NCI-H510A treated with DMSO at 0.1 percent for 48 hours (cell line): Measurements from ENCODE around the gene ADAM23.

Experiments used
- DNase-seq: peaks from one replicate; lab custom pipeline; 2025; lab: John Stamatoyannopoulos, UW

The ADAM23 gene

DNA sequence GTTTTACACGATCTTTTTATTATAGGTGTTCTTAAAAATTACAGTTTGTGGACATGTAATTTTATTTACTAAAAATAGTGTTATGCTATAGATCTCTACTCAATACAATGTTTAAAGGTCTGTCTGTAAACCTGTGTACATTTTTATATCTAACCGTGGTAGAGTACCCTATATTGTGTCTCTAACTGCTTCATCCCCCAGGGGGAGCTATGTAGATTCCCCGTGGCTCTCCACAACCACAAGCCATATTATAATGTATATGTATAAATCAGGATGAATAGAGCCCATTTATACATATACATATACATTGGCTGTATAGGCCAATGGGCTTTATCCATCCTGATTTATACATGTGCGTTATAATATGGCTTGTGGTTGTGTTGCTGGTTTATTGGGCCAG is 59.4 kb downstream of the ADAM23 start:
- DNase-seq = no peak

DNA sequence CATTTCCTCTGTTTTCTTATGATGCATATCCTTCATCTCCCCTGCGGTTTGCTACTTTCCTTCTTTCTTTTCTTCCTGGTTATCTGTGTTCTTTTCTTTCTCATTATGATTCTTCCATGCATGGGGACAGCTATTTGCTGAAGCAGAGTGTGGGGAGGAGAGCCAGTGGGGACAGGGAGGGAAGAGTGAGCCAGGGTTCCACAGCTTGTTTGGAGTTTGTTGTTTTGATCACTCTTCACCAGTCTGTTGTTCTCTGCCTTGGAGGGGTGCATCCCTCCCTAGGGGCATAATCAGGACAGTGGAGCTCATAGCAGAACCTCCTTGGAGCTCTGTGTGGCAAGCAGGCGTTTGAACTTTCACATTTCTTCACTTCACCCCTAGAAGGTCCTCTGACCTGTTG is 68.0 kb downstream of the ADAM23 start:
- no peak for DNase-seq

DNA sequence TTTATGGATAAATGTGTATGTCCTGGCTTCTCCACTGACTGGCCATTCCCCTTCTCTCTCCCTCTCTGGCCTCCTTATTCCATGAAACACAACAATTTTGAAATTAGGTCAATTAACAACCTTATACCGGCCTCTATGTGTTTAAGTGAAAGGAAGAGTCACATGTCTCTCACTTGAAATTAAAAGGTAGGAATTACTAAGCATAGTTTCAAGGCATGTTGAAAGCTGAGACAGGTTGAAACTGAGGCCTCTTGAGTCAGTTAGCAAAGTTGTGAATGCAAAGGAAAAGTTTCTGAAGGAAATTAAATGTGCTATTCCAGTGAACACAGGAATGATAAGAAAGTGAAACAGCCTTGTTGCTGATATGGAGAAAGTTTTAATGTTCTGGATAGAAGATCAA is 69.7 kb downstream of the ADAM23 start:
- DNase-seq = no peak

DNA sequence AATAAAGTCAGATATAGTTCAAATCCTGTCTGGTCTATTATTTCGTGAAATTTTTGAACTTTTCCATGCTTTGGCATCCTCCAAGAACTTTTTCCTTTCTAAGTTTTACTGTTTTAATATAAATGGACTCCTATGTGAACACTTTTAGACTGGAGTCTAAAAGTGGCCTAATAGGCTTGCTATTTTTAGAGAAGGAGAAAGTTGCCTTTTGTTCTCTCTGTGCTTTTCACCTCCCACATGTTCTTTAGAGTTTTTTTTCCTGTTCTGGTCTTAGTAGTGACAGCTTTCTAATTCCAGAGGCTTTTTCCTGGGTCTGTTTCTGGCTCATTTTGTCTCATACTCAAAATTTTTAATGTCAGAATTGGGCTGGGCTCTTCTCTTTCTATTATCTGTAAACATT is 72.2 kb downstream of the ADAM23 start:
- no peak for DNase-seq

DNA sequence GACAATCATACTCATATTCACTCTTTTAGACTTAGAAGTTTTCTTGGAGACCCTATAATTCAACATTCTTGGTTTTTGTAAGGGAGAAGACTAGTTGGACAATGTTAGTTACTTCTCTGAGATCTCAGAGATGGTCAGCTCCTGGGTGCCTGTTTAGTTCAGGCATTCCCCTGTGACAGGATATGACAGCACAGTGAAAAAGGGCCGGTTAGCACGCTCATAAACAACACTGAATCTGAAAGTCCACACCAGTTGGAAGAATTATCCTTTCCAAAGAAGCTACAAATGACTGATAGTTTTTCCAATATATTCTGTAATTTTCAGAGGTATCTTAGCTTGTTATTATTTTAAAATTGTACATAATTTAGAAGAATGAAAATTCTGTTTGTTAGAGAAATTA is 75.7 kb downstream of the ADAM23 start:
- DNase-seq = no peak

DNA sequence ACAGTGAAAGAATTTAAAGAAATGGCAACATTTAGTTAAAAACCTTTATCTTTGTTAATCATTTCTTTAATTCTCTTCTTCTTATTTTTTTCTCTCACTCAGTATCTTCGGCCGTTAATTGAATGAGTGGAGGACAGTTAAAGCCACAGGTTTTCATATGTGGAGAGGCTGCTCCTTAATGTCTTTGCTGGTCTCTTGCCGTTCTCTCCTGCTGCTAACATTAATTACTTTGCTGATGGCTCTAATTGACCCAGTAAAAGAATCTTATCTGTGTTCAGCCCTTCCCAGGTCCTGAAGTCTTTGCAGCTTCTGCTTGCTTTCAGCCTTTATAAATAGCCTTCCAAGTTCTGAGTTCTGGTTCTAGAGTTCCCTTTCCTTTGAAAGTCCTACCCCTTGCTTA is 77.1 kb downstream of the ADAM23 start:
- no peak for DNase-seq

DNA sequence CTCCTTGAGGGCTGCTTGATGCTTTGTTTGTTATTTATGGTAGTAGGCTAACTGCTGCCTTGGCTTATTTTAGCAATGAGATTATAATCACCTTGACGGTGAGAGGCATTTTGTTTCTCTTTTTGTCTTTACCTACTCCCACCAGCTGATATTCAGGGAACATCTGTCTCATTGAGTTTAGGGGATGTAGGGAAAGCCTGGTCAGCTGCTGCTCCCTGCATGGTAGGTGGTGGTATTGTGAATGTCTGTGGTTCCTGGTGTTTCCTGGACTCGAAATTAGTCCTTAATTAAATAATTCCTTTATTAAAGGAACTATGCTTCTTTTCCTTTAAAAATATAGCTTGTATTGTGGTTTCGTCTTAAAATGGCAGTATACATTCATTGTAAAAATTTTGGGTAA is 77.8 kb downstream of the ADAM23 start:
- no peak for DNase-seq

DNA sequence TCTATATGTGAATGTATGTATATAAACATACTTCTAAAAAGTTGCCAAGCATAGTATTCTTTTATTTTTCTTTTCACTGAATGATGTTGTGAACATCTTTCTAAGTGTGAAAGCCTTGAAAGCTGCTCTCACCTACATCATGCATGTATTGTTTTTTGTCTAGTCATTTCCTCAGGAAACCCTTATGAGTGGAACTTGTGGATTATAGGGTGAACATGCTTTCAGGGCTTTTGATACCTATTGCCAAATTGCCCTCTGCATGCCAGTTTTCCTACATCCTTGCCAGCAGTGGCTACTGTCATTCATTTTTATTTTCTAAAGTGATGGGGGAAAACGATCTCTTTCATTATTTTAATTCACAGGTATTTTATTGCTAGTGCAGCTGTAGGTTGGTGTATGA is 78.3 kb downstream of the ADAM23 start:
- no peak for DNase-seq

DNA sequence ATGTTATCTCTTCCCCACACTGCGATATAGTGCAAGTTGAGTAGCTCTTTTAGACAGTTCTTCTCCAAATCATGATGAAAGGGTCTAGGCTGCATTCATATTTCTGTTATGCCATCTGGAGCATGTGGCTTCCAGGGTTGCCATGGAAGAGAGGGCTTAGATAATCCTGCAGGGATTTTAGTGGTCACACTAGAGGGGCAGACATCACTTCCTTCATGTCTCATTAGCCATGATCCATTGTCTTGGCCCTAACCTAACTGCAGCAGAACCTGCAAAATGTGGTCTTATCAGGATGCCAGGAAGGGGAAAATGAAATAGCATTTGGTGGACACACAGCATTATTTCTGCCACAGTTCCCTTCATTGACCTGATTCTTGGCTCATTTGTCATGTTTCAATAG is 83.1 kb downstream of the ADAM23 start:
- no peak for DNase-seq

DNA sequence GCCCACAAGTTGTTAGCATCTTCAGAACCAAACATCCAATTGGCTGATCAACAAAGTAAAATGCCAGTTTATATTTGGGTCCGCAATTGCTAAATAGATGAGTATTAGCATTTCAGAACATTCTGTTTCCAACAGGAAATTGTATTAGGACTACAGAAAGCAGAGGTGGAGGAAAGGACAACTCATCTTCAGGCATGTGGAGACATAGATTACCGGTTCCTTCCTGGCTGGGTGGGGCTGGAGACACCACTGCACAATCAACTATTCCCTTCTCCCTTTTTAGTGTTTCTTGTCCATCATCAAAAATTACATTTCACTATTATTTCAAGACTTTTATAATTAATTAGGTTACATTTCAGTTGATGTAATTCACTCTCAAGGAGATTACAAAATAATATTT is 83.8 kb downstream of the ADAM23 start:
- DNase-seq = no peak

DNA sequence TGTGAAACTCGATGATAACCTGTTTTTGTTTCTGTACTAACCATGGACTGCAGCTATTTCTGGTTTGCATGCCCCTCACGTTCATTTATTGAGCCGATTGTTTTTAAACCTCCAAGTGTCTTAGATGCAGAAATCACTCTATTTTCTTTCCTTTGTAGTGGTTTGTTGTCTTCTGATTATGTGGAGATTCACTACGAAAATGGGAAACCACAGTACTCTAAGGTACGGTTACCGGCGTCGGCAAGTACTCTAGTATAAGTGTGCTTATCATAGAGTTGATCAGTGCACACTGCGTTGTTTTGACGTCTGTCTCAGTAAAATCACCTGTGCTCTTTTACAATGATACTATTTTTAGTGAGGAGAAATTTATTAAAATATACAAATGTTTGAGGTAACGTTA is 87.4 kb downstream of the ADAM23 start:
- DNase-seq = peak; percentile 51

DNA sequence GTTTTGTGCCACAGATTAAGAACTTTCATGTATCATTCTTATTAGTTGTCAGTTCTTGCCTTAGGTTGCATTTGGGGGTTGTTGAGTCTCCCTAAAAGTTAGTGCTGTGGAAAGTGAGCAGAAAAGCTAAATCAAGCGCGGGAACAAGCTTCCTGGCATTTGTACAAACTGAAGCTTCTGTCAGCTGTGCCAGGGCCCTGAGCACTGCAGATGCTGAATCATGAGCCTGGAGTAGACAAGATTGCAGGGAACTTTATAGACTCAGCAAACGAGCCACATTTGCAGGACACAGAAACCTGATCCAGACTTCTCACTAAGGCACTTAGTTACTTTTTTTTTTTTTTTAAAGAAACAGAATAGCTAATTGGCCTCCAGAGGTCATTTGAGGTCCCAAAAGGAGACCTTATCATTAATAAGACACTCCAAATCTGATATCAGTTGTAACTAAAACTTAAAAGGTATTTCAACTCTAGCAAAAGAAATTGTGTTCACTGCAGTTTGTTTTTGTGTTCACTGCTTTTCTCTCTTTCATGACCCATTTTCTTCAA is 88.7 kb downstream of the ADAM23 start:
- DNase-seq = peak; percentile 46

DNA sequence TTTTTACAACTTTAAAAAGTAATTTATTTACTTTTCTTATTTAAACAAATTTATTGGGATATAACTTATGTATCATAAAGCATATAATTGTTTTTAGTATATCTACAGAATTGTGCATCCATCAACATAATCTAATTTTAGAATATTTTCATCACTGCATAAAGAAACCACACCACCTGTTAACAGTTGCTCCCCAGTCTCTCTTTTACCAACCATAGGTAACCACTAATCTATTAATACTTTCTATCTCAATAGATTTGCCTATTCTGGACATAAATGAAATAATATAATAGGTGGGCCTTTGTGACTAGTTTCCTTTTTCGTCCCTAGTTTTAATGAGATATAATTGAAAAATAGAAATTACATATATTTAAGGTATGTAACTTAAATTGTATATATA is 90.6 kb downstream of the ADAM23 start:
- DNase-seq = no peak

DNA sequence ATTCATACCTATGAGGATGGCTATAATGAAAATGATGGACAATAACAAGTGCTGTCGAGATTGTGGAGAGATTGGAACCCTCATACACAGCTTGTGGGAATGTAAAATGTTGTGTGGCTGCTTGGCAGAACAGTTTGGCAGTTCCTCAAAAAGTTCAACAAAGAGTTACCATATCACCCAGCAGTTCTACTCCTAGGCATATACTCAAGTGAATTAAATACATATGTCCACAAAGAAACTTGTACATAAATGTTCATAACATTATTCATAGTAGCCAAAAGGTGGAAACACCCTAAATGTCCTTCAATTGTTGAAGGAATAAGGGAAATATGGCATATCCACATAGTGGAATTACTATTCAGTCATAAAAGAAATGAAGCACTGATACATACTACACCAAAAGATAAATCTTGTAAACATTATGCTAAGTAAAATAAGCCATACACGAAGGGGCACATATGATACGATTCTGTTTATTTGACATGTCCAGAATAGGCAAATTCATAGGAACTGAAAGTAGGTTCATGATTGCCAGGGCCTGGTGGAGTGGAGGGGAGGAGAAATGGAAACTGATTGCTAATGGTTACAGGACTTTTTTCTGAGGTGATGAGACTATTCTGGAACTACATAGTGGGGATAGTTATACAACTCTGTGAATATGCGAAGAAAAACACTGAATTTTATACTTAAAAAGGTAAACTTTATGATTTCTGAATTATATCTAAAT is 92.1 kb downstream of the ADAM23 start:
- no peak for DNase-seq

DNA sequence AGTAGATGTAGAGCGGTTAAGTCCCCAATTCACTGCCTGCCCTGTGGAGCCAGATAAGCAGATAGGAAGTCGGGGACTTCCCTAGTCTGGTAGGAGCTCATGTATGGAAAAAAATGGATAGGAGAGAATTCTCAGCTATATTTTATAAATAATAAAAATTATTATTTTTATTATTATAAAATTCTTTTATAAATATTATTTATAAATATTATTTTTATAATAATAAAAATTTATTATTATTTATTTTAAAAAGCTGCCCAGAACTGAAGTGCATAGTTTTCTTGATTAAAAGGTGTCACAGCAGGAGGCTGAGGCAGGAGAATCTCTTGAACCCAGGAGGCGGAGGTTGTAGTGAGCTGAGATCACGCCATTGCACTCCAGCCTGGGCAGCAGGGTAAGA is 97.4 kb downstream of the ADAM23 start:
- DNase-seq = no peak

DNA sequence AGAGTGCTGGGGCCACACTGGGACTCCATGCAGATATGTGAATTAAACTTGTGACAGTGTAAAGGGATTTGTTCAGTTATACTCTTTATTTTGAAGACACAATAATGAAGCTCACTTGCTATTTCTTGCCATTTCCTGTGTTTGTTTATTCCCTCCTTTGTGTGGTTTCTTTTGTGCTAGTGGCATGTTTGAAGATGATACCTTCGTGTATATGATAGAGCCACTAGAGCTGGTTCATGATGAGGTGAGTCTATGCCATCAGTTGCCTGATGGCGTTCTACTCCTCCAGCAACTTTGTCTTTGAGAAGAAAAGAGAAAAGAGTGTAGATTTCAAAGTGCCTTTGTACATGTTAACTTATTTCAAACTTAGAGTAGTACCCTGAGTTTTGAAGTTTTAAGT is 99.7 kb downstream of the ADAM23 start:
- no peak for DNase-seq

DNA sequence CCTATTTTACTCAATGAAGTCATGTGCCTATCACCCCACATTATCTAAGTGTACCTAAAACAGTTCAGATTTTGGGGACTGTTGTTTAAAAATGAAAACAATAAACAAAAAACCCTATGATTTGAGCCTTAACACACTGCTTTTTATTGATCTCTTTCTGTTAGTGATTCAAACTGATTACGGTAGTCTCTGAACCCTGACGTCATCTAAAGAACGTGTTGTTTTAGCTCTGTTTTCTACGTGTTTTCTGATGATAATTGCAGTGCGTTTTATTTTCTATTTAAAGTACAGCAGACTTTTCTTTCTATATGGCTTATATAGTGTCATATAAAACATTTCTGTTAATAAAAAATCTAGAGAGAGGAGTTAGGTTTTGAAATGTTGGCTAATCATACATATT is 105.1 kb downstream of the ADAM23 start:
- no peak for DNase-seq

DNA sequence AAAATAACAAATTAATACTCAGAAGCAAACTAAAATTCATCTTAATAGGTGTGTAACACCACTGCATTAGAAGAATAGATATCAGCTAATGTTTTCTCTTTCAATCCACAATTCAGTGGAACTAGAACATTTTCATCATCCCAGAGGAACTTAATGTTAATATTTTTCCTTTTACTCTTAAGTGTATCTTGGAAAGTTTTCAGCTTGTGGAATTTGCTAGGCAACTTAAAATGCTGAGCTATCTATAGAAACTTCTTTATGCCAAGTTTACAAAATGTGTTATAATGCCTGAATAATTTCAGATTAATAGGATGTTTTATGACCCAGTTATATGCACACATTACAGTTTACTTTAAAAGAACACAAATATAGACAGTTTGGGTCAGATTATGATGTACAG is 112.4 kb downstream of the ADAM23 start:
- no peak for DNase-seq

DNA sequence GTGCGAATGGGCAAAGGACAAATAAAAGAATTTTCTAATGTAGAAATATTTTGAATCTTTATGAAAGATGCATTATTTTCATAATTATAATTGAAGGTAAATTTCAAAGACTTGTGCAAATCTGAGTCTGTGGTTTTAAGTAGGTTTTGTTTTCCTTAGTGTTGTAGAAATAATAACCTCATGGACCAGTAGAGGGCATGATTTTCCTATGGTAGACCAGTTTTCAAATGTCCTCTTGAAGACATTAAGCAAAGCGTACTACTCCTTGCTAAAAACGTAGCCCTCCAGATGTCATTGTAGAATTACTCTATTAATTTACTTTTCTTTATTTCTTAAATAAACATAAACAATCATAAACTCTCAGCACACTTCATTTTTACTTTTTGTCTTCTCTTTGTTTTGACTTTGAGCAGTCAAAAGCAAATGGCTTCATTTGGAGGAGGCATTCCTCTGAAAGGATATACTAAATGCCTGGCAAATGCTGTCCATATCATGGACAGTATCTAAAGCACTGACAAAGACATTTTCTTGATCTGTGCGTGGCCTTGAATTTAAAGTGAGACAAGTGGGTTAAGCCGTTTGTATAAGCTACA is 113.1 kb downstream of the ADAM23 start:
- DNase-seq = peak; percentile 57

DNA sequence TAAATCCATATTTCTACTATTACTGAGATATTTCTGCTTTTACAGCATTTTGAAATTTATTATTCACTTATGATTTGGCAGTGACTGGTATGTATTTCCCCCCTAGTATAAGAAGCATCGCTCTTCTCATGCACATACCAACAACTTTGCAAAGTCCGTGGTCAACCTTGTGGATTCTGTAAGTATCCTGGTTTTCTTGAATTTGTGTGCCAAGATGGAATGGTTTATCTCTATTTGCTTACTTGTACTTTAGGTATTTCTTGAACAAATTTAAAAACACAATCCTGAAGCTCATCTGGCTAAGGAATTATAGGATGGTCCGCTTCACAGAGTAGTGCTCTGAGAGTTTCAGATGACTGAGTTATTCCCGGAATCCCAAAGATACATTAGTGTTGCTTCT is 114.0 kb downstream of the ADAM23 start:
- DNase-seq = no peak

DNA sequence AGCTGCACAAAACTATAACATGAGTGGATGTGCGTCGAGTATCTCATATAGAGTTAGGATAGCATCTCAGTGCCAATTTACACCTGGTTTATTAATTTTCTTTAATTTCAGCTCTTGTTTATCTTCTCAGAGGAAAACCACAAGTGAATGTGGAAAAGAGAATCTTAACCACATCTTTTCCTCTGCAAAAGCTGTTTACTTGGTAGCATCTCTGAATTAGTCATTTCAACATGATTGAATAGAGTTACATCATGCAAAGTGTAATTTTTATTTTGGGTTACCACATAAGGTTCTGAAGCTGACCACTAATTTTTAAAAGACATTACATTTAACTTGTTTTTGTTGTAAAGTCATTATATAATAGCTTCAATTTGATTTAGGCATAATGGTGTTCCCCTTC is 115.2 kb downstream of the ADAM23 start:
- DNase-seq = no peak

DNA sequence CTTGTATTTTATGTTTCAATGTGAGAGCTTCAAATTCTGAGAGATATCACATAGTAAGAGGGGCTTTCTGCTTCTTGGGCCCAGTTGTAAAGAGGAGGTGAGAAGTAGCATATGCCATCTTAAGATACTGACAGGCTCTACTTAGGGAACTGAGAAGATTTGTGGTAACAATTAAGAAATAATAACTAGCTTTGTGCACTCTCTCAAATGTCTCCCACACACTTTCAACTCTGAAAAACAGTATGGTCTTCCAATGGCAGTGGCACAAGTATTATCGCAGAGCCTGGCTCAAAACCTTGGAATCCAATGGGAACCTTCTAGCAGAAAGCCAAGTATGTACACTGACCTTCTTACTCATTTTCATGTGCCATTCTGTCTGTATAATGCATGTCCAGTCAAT is 118.6 kb downstream of the ADAM23 start:
- no peak for DNase-seq

DNA sequence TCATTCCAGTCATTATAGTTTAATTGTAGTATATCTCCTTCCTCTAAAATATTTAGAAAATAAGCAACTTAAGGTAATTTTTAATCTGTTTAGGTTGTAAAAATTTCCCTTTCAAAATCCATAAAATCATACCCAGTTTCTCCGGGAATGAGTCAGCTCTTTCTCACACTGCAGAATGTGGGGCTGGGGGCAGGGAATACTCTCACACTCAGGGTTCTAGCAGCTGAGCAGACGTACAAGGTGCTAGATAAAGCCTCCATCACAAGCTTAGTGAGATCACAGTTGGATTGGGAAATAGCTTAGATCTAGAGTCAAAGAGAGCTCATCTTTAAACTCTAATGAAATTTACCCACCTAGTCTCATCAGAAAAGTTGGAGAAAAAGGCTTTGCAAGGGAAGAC is 119.0 kb downstream of the ADAM23 start:
- no peak for DNase-seq

DNA sequence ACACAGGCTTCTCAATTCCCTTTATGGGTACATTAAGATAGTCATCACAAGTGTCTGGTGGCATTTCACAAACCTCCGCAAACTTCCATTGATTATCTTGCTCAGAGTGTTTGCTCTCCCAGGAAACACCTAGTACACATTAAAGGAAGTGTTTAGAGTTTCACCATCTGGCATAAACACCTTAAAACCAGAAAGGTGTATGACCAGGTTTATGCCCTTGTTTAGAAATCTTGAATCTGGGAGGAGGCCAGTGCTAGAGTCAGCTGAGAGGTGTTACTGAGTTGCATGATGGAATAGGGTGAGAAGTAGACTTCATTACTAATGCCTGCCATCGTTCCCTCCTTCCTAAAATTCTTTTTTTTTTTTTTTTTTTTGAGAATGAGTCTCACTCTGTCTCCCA is 120.0 kb downstream of the ADAM23 start:
- no peak for DNase-seq
